Measurements from ENCODE around the gene ITPR1. TPM values are rescaled to one million over a fixed set of nuclear protein-coding genes. Genes with fewer than 3 reads are reported as not detected.

ITPR1 gene
- total RNA-seq, 2 donors from 2014 or later, result 119 to 177 TPM

- Mint-ChIP-seq H3K4me1 (ENCODE audit: low read depth in 2 of 2) (peaks cover 30 to 43% of the 10 kb centered on the region in 2 donors), H3K9me3 (no peaks in the 10 kb centered on the region), H3K27me3 (no peaks in the 10 kb centered on the region), H3K36me3 (peaks cover 60% of the 10 kb centered on the region), H3K4me3 (peak overlapping the region; percentile 45), H3K27ac (peak overlapping the region; percentile 2 to 77)
- no peak for ATAC-seq
- no peak for DNase-seq (ENCODE audit: low spot score)
Observed at GRCh38 chr3:4813909-4814304, 320.8 kb downstream of the ITPR1 start.

GRCh38 chr3:4814305-4814903, 321.3 kb downstream of the ITPR1 start:
- Mint-ChIP-seq H3K36me3 (peaks cover 63% of the 10 kb centered on the region), H3K27ac (peak overlapping the region; percentile 2 to 77), H3K4me3 (peak overlapping the region; percentile 45), H3K4me1 (ENCODE audit: low read depth in 2 of 2) (peaks cover 31 to 45% of the 10 kb centered on the region in 2 donors), H3K9me3 (no peaks in the 10 kb centered on the region), H3K27me3 (no peaks in the 10 kb centered on the region)
- DNase-seq (ENCODE audit: low spot score) (no peak), ATAC-seq (no peak)

GRCh38 chr3:4814904-4815574, 321.9 kb downstream of the ITPR1 start:
- H3K27ac Mint-ChIP-seq, result peak overlapping the region; percentile 2 to 77
- ATAC-seq, result peak in 1 of 2 donors; percentile 38
- no peak for DNase-seq (ENCODE audit: low spot score)
- no peak overlapping the region for H3K4me3 Mint-ChIP-seq
- no peaks in the 10 kb centered on the region for H3K9me3 Mint-ChIP-seq
- peaks cover 61% of the 10 kb centered on the region for H3K36me3 Mint-ChIP-seq
- H3K4me1 Mint-ChIP-seq (ENCODE audit: low read depth in 2 of 2), result peaks cover 30 to 44% of the 10 kb centered on the region in 2 donors
- no peaks in the 10 kb centered on the region for H3K27me3 Mint-ChIP-seq

- Mint-ChIP-seq H3K27ac (peak overlapping the region in 1 of 2 donors; percentile 77), H3K4me1 (ENCODE audit: low read depth in 2 of 2) (peaks cover 30 to 33% of the 10 kb centered on the region in 2 donors), H3K27me3 (no peaks in the 10 kb centered on the region), H3K9me3 (no peaks in the 10 kb centered on the region), H3K36me3 (peaks cover 55% of the 10 kb centered on the region), H3K4me3 (no peak overlapping the region)
- no peak for DNase-seq (ENCODE audit: low spot score)
- ATAC-seq, result no peak
Observed at GRCh38 chr3:4816306-4816705, 323.2 kb downstream of the ITPR1 start.

GRCh38 chr3:4816718-4817117, 323.6 kb downstream of the ITPR1 start:
- Mint-ChIP-seq H3K27ac (peak overlapping the region in 1 of 2 donors; percentile 50), H3K36me3 (peaks cover 51% of the 10 kb centered on the region), H3K4me1 (ENCODE audit: low read depth in 2 of 2) (peaks cover 31 to 33% of the 10 kb centered on the region in 2 donors), H3K9me3 (no peaks in the 10 kb centered on the region), H3K27me3 (no peaks in the 10 kb centered on the region), H3K4me3 (no peak overlapping the region)
- no peak for ATAC-seq
- no peak for DNase-seq (ENCODE audit: low spot score)

- H3K4me3 Mint-ChIP-seq, result no peak overlapping the region
- no peaks in the 10 kb centered on the region for H3K27me3 Mint-ChIP-seq
- peaks cover 35 to 37% of the 10 kb centered on the region in 2 donors for H3K4me1 Mint-ChIP-seq (ENCODE audit: low read depth in 2 of 2)
- DNase-seq (ENCODE audit: low spot score) (no peak), ATAC-seq (no peak)
- no peaks in the 10 kb centered on the region for H3K9me3 Mint-ChIP-seq
- H3K27ac Mint-ChIP-seq, result peak overlapping the region in 1 of 2 donors; percentile 50
- H3K36me3 Mint-ChIP-seq, result peaks cover 50% of the 10 kb centered on the region
Observed at GRCh38 chr3:4817128-4817527, 324.0 kb downstream of the ITPR1 start.

GRCh38 chr3:4818164-4818563, 325.0 kb downstream of the ITPR1 start:
- ATAC-seq (no peak), DNase-seq (ENCODE audit: low spot score) (no peak)
- peak overlapping the region; percentile 50 to 92 for H3K27ac Mint-ChIP-seq
- peaks cover 41 to 43% of the 10 kb centered on the region in 2 donors for H3K4me1 Mint-ChIP-seq (ENCODE audit: low read depth in 2 of 2)
- H3K4me3 Mint-ChIP-seq, result no peak overlapping the region
- no peaks in the 10 kb centered on the region for H3K27me3 Mint-ChIP-seq
- H3K36me3 Mint-ChIP-seq, result peaks cover 51% of the 10 kb centered on the region
- no peaks in the 10 kb centered on the region for H3K9me3 Mint-ChIP-seq

- H3K36me3 Mint-ChIP-seq, result peaks cover 50% of the 10 kb centered on the region
- DNase-seq (ENCODE audit: low spot score) (no peak), ATAC-seq (no peak)
- peak overlapping the region; percentile 92 to 100 for H3K27ac Mint-ChIP-seq
- H3K4me3 Mint-ChIP-seq, result no peak overlapping the region
- no peaks in the 10 kb centered on the region for H3K27me3 Mint-ChIP-seq
- H3K4me1 Mint-ChIP-seq (ENCODE audit: low read depth in 2 of 2), result peaks cover 48 to 51% of the 10 kb centered on the region in 2 donors
- H3K9me3 Mint-ChIP-seq, result peaks cover 3% of the 10 kb centered on the region
Observed at GRCh38 chr3:4818986-4819693, 326.0 kb downstream of the ITPR1 start.

GRCh38 chr3:4819746-4820145, 326.6 kb downstream of the ITPR1 start:
- peaks cover 3% of the 10 kb centered on the region for H3K9me3 Mint-ChIP-seq
- peaks cover 50% of the 10 kb centered on the region for H3K36me3 Mint-ChIP-seq
- ATAC-seq (no peak), DNase-seq (ENCODE audit: low spot score) (no peak)
- H3K4me3 Mint-ChIP-seq, result no peak overlapping the region
- H3K27ac Mint-ChIP-seq, result peak overlapping the region; percentile 92 to 100
- H3K4me1 Mint-ChIP-seq (ENCODE audit: low read depth in 2 of 2), result peaks cover 48 to 57% of the 10 kb centered on the region in 2 donors
- no peaks in the 10 kb centered on the region for H3K27me3 Mint-ChIP-seq

GRCh38 chr3:4820296-4821121, 327.4 kb downstream of the ITPR1 start:
- H3K27me3 Mint-ChIP-seq, result no peaks in the 10 kb centered on the region
- DNase-seq (ENCODE audit: low spot score) (no peak), ATAC-seq (peak in 1 of 2 donors; percentile 40)
- H3K36me3 Mint-ChIP-seq, result peaks cover 48% of the 10 kb centered on the region
- H3K9me3 Mint-ChIP-seq, result peaks cover 3% of the 10 kb centered on the region
- H3K4me1 Mint-ChIP-seq (ENCODE audit: low read depth in 2 of 2), result peaks cover 48 to 57% of the 10 kb centered on the region in 2 donors
- no peak overlapping the region for H3K4me3 Mint-ChIP-seq
- H3K27ac Mint-ChIP-seq, result peak overlapping the region; percentile 92 to 100

- Mint-ChIP-seq H3K27me3 (no peaks in the 10 kb centered on the region), H3K4me1 (ENCODE audit: low read depth in 2 of 2) (peaks cover 55 to 65% of the 10 kb centered on the region in 2 donors), H3K4me3 (peak overlapping the region; percentile 84), H3K9me3 (peaks cover 3% of the 10 kb centered on the region), H3K36me3 (peaks cover 45% of the 10 kb centered on the region), H3K27ac (peak overlapping the region; percentile 92 to 100)
- peak; percentile 26 to 48 for ATAC-seq
- no peak for DNase-seq (ENCODE audit: low spot score)
Observed at GRCh38 chr3:4821338-4821737, 328.2 kb downstream of the ITPR1 start.

- DNase-seq (ENCODE audit: low spot score), result peak; percentile 84
- Mint-ChIP-seq H3K4me3 (peak overlapping the region; percentile 84), H3K36me3 (peaks cover 45% of the 10 kb centered on the region), H3K9me3 (peaks cover 3% of the 10 kb centered on the region), H3K27ac (peak overlapping the region; percentile 92 to 100), H3K4me1 (ENCODE audit: low read depth in 2 of 2) (peaks cover 61 to 72% of the 10 kb centered on the region in 2 donors), H3K27me3 (no peaks in the 10 kb centered on the region)
- ATAC-seq, result peak; percentile 90 to 95
Observed at GRCh38 chr3:4821975-4822374, 328.8 kb downstream of the ITPR1 start.

- H3K36me3 Mint-ChIP-seq, result peaks cover 45% of the 10 kb centered on the region
- no peaks in the 10 kb centered on the region for H3K27me3 Mint-ChIP-seq
- ATAC-seq (no peak), DNase-seq (ENCODE audit: low spot score) (no peak)
- H3K4me3 Mint-ChIP-seq, result peak overlapping the region; percentile 84
- peaks cover 3% of the 10 kb centered on the region for H3K9me3 Mint-ChIP-seq
- peaks cover 67 to 78% of the 10 kb centered on the region in 2 donors for H3K4me1 Mint-ChIP-seq (ENCODE audit: low read depth in 2 of 2)
- peak overlapping the region; percentile 92 to 100 for H3K27ac Mint-ChIP-seq
Observed at GRCh38 chr3:4822568-4822967, 329.4 kb downstream of the ITPR1 start.
